Measurements from ENCODE around the gene MT1F. TPM values are rescaled to one million over a fixed set of nuclear protein-coding genes. Genes with fewer than 3 reads are reported as not detected.

MT1F gene
- total RNA-seq, 1 donor from 2014 or later = 6.3 TPM

DNA sequence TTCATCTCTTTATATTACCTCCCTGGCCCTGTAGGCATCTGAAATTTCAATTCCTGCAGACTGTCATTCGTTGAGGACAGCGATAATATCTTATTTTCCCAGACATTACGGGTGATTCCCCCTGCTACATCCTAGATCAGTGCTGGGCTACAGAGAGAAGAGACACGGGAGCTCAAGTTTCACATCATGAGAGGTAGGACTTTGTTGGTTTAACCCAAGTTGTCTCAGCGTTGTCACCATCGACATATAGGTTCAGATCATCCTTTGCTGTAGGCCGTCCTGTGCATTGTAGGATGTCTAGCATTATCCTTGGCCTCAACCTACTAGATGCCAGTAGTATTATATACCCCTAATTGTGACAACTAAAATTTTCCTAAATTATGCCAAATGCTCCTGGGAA lies 43.8 kb downstream of the MT1F start:
- Mint-ChIP-seq H3K27me3 (peaks cover 6% of the 10 kb centered on the region), H3K9me3 (ENCODE audit: low read depth) (no peaks in the 10 kb centered on the region), H3K4me1 (ENCODE audit: low read depth) (no peaks in the 10 kb centered on the region), H3K4me3 (ENCODE audit: low read depth) (no peak overlapping the region), H3K36me3 (ENCODE audit: insufficient read depth) (no peaks in the 10 kb centered on the region), H3K27ac (no peak overlapping the region)
- DNase-seq (ENCODE audit: low spot score, unreplicated experiment) = no peak
- TF ChIP-seq, protein P1, sequence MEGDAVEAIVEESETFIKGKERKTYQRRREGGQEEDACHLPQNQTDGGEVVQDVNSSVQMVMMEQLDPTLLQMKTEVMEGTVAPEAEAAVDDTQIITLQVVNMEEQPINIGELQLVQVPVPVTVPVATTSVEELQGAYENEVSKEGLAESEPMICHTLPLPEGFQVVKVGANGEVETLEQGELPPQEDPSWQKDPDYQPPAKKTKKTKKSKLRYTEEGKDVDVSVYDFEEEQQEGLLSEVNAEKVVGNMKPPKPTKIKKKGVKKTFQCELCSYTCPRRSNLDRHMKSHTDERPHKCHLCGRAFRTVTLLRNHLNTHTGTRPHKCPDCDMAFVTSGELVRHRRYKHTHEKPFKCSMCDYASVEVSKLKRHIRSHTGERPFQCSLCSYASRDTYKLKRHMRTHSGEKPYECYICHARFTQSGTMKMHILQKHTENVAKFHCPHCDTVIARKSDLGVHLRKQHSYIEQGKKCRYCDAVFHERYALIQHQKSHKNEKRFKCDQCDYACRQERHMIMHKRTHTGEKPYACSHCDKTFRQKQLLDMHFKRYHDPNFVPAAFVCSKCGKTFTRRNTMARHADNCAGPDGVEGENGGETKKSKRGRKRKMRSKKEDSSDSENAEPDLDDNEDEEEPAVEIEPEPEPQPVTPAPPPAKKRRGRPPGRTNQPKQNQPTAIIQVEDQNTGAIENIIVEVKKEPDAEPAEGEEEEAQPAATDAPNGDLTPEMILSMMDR (IDR thresholded peaks at IDR 0.05; ENCODE audit: unreplicated experiment) = no peak

DNA sequence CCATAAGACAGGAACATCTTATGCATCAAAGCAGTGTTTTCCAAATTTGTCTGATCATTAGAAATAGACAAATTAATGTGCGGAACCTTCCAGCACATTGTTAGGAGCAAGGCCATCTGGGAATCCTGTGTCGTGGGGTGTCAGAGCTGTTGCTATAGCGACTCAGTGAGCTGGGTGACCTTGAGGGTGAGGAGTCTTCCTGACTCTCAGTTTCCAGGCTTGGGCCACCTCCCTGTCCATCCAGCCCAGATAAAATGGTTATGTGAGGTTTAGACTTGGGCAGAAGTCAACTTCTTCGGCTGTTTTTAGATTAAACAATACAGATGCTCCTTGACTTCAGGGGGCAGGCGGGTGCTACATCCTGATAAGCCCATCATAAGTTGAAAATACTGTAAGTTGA lies 45.1 kb downstream of the MT1F start:
- H3K27me3 Mint-ChIP-seq = peaks cover 6% of the 10 kb centered on the region
- no peaks in the 10 kb centered on the region for H3K36me3 Mint-ChIP-seq (ENCODE audit: insufficient read depth)
- no peak overlapping the region for H3K4me3 Mint-ChIP-seq (ENCODE audit: low read depth)
- TF ChIP-seq, protein P1 (IDR thresholded peaks at IDR 0.05; ENCODE audit: unreplicated experiment) = no peak
- no peak for DNase-seq (ENCODE audit: low spot score, unreplicated experiment)
- H3K9me3 Mint-ChIP-seq (ENCODE audit: low read depth) = no peaks in the 10 kb centered on the region
- no peaks in the 10 kb centered on the region for H3K4me1 Mint-ChIP-seq (ENCODE audit: low read depth)
- H3K27ac Mint-ChIP-seq = no peak overlapping the region

Other genes starting within 250 kb of the MT1F start
- 55.8 and 66.3 TPM in 2 replicates for gene AMFR, start 232.4 kb upstream of the MT1F start, total RNA-seq
- 139 and 142 TPM in 2 replicates for gene NUDT21, start 206.6 kb upstream of the MT1F start, total RNA-seq
- 32.0 and 33.6 TPM in 2 replicates for gene OGFOD1, start 206.4 kb upstream of the MT1F start, total RNA-seq
- 52.3 and 56.0 TPM in 2 replicates for gene BBS2, start 137.9 kb upstream of the MT1F start, total RNA-seq
- not detected in 2 replicates for gene MT4, start 92.9 kb upstream of the MT1F start, total RNA-seq
- gene MT3, start 68.4 kb upstream of the MT1F start, total RNA-seq = not detected in 2 replicates
- 11.5 TPM in 2 replicates for gene MT2A, start 49.4 kb upstream of the MT1F start, total RNA-seq
- 4.0 and 5.2 TPM in 2 replicates for gene MT1E, start 32.2 kb upstream of the MT1F start, total RNA-seq
- not detected in 2 replicates for gene MT1M, start 25.3 kb upstream of the MT1F start, total RNA-seq
- gene MT1A, start 19.3 kb upstream of the MT1F start, total RNA-seq = not detected in 2 replicates
- gene MT1B, start 6.1 kb upstream of the MT1F start, total RNA-seq = not detected in 2 replicates
- gene MT1G, start 10.1 kb downstream of the MT1F start, total RNA-seq = 1.8 and 2.9 TPM in 2 replicates
- not detected in 2 replicates for gene MT1H, start 11.9 kb downstream of the MT1F start, total RNA-seq
- gene MT1X, start 24.5 kb downstream of the MT1F start, total RNA-seq = 6.8 and 6.9 TPM in 2 replicates
- gene NUP93, start 72.2 kb downstream of the MT1F start, total RNA-seq = 74.4 and 76.9 TPM in 2 replicates
- gene SLC12A3, start 207.2 kb downstream of the MT1F start, total RNA-seq = not detected in 2 replicates